RWPE1 (cell line): ENCODE results near the gene SH3RF1.

ENCODE experiments used
- CTCF ChIA-PET: fragments of 350-600 bp; sonication (Branson Sonifier 250); formaldehyde crosslinking; extraction: SDS; loops from one replicate; lab custom pipeline; 2021; lab: Yijun Ruan, JAX
- POLR2A ChIA-PET: fragments of 400-600 bp; formaldehyde crosslinking; extraction: SDS; loops from one replicate; lab custom pipeline; 2020; ENCODE audit warnings: antibody characterized with exemption; ENCODE audit not compliant: low non-redundant PET; lab: Yijun Ruan, JAX
- DNase-seq: peaks from one replicate; pipeline ENCODE4 v3.0.0; 2012; ENCODE audit warnings: low spot score
- H3K27ac ChIP-seq: fragments of 450-650 bp; 2 replicates; pipeline ENCODE4 v1.5.1; 2017
- CTCF ChIP-seq: fragments of 450-650 bp; conservative IDR thresholded peaks from 2 replicates; pipeline ENCODE4 v1.5.1; 2017; ENCODE audit warnings: low read depth, mild to moderate bottlenecking

The SH3RF1 gene

DNA sequence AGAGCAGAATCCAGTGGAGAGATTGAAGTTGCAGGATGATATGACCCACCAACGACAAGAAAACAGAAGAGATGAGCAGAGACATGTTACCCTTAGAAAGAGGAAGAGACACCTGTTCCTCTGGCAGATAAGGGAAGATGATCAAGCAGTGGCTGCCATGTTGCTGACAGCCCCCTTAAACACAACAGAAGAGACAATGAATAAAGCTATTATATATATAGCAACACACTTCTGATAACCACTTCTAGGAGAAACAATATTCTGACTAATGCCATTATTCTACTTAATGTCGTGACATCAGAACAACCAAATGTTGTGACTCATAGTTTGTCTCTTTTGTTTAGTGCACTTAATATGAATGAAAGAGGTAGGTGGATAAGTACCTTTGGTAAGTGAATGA, 44.9 kb downstream of the SH3RF1 start:
- CTCF ChIA-PET = interaction anchor here (0.9 to 1.1 kb wide), 2 partner anchors 9 to 228 kb away, joined by 3 read pairs; no protein-coding TSS in a partner anchor
- H3K27ac ChIP-seq = no peak overlapping the region
- DNase-seq = peak; percentile 27
- POLR2A ChIA-PET = interaction anchor here (0.6 kb wide), 1 partner anchor 216 kb away, joined by 6 read pairs; the partner anchor contains the start of gene CBR4
- TF ChIP-seq CTCF = no peak

DNA sequence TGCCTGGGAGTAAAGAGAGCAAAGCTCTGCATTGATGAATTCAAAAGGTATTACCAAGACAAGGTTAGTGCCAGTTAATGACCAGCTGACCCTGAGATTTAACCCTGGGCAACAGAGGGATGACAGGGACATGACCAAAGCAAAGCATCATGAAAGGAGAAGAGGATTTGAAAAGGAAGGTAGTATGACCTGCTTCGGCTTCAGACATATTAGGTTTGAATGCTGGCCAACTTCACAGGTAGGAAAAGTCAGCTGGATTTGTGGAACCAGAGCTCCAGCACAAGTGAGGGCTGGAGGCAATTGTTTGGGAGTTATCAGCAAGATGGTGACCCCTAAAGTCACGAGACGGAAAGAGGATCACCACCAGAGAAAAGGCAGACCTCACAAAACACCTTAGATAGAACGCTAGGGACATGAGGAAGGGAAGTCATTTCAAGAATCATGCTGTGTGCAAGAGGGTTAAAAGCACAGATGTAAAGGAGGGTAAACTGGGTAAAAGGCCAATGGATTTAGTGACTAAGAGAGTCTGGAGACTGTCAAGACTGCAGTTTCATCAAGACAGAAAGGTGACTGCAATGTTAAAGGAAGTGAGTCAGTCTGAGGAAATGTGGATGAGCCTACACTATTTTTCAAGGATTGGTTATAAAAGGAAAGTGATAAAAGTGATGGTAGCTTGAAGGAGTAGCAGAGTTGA, 45.6 kb downstream of the SH3RF1 start:
- TF ChIP-seq CTCF = no peak
- POLR2A ChIA-PET = interaction anchor here (0.6 kb wide), 1 partner anchor 215 kb away, joined by 6 read pairs; the partner anchor contains the start of gene CBR4
- CTCF ChIA-PET = interaction anchor here (0.9 to 1.1 kb wide), 3 partner anchors 8 to 227 kb away, joined by 3 read pairs; no protein-coding TSS in a partner anchor
- peak overlapping the region; percentile 69 for H3K27ac ChIP-seq
- DNase-seq = peak; percentile 82

DNA sequence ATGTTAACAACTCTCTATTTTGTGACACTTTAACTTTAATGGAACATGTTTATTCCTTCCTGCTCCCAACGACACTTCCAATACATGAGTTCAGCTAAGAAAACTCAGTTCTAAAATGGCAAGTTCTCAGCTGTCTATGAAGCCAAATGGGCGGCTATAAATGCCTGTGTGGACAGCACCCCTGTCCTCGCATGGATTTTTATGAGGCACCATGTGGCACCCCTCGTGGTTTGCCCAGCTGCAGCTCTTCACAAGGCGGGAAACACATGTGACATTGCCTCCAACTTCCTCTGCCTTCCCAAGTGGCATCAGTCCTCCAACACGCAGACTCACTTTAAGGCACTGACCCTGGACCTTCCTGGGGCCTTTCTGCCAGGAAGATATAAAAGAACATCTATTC, 48.0 kb downstream of the SH3RF1 start:
- TF ChIP-seq CTCF = no peak
- POLR2A ChIA-PET = no interaction called here
- CTCF ChIA-PET = no interaction called here
- no peak overlapping the region for H3K27ac ChIP-seq
- DNase-seq = no peak

GRCh38 chr4:169221662-169222061, 49.1 kb downstream of the SH3RF1 start:
- H3K27ac ChIP-seq = no peak overlapping the region
- ChIA-PET CTCF (no interaction called here), POLR2A (no interaction called here)
- DNase-seq = no peak
- TF ChIP-seq CTCF = no peak

DNA sequence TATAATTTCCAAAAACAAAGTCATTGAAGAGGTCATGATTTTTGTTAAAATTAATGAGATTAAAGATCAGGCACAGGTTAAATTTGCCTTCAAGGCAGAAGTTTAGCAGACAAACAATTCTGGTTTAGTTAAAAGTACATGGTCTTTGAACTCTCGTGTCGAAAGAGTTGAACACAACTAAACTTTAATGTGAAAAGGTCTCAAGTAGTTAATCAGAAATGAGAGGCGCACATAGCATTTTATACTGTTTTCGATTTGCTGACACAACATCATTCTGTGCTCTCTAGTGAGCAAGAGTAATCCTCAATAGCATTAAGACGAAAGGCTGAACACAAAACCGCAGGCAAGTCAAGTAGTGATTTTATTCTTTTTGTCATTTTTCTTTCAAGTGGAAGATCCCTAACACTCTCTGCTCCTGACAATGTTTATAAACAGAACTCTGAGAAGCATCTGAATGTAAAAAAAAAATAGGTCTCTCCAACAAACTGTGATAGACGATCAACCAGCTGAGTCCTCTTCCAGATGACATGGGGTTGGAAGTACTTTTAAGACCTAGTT, 49.8 kb downstream of the SH3RF1 start:
- no peak overlapping the region for H3K27ac ChIP-seq
- ChIA-PET POLR2A (no interaction called here), CTCF (no interaction called here)
- DNase-seq = no peak
- no peak for TF ChIP-seq CTCF

DNA sequence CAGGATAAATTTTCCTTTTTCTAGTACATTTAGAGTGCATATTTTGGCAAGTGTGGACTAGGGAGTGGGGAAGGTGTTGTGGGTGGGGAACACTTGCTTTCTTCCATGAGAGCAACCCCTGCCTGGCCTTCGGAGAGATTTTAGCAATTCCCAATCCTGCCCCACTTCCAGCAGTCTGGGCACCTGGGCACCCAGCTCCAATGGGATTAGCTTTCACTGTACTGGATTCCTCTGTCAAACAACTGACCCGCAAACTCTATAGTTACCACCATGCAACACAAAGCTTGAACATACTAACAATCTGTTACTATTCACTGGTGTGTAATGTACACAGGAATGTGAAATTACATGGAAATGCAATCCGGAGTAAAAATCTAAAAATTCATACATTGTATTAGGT, 50.3 kb downstream of the SH3RF1 start:
- POLR2A ChIA-PET = no interaction called here
- no peak for DNase-seq
- CTCF ChIA-PET = no interaction called here
- TF ChIP-seq CTCF = no peak
- H3K27ac ChIP-seq = no peak overlapping the region
